ENCODE data around the gene TNRC6C.

GRCh38 chr17:77999413-78000173 lies 41.1 kb downstream of the TNRC6C start:
- TF ChIP-seq CTCF (IDR thresholded peaks at IDR 0.05; ENCODE audit: low read depth, low read length) (no peak), POLR2A (IDR thresholded peaks at IDR 0.05; ENCODE audit: extremely low read depth, insufficient read length) (no peak)

All from NB4 (cell line).